B cell (primary cell): ENCODE results near the gene COMMD8. TPM values are rescaled to one million over a fixed set of nuclear protein-coding genes. Genes with fewer than 3 reads are reported as not detected.

Experiments
- ATAC-seq: fragments of 200-7000 bp; cut with Tn5 transposase; one replicate; pipeline ENCODE4 v1.10.0; 2021; ENCODE audit warnings: low read depth, mild to moderate bottlenecking, moderate number of reproducible peaks, moderate library complexity
- CTCF ChIA-PET: fragments of 350-600 bp; sonication (Branson Sonifier 250); formaldehyde crosslinking; loops from one replicate; lab custom pipeline; 2021; ENCODE audit warnings: antibody characterized with exemption, inconsistent platforms; lab: Charles Lee
- POLR2A ChIA-PET: fragments of 350-600 bp; sonication (Branson Sonifier 250); formaldehyde crosslinking; loops from one replicate; lab custom pipeline; 2021; ENCODE audit warnings: antibody characterized with exemption; lab: Charles Lee
- DNase-seq: peaks from one replicate; pipeline ENCODE4 v3.0.0; 2013
- H2AFZ ChIP-seq: 2 replicates; pipeline ENCODE4 v1.6.1; 2012; ENCODE audit warnings: mild to moderate bottlenecking, low read depth, low read length; ENCODE audit not compliant: insufficient read depth, poor library complexity, severe bottlenecking
- H3K27ac ChIP-seq, 2 donors: 1 replicate in 1 of 2; 2 replicates in 1 of 2; pipeline ENCODE4 v1.5.1; 2012 to 2013; ENCODE audit warnings: low read length in 2 of 2, mild to moderate bottlenecking in 2 of 2, moderate library complexity in 1 of 2
- H3K27me3 ChIP-seq, 4 experiments: fragments of 200-600 bp in 1 of 4; sonication (generic) in 1 of 4; replicated peaks in 1 of 4; 1 replicate in 2 of 4; 2 replicates in 2 of 4; pipeline versions ENCODE4 v1.6.1 to v1.7.0; 2013 to 2016; ENCODE audit warnings: low read length in 3 of 4, mild to moderate bottlenecking in 2 of 4, mixed read lengths in 1 of 4, moderate library complexity in 1 of 4; ENCODE audit not compliant: insufficient read depth in 4 of 4, control insufficient read depth in 3 of 4; ENCODE audit errors: control extremely low read depth in 1 of 4
- H3K36me3 ChIP-seq, 2 experiments: replicated peaks in 1 of 2; 1 replicate in 1 of 2; 2 replicates in 1 of 2; pipeline versions ENCODE4 v1.6.1 to v1.7.1; 2013; ENCODE audit warnings: low read length in 1 of 2; ENCODE audit not compliant: insufficient read depth in 2 of 2, control insufficient read depth in 1 of 2; ENCODE audit errors: control extremely low read depth in 1 of 2, extremely low read depth in 1 of 2
- H3K4me1 ChIP-seq, 2 donors: fragments of 200-600 bp in 1 of 2; sonication (generic) in 1 of 2; 1 replicate in 1 of 2; 2 replicates in 1 of 2; pipeline versions ENCODE4 v1.5.1 to v1.6.1; 2013 to 2017; ENCODE audit warnings: low read length in 2 of 2; ENCODE audit not compliant: control insufficient read depth in 2 of 2, insufficient read depth in 2 of 2
- H3K4me2 ChIP-seq: replicated peaks from 2 replicates; pipeline ENCODE3; 2012; ENCODE audit warnings: mild to moderate bottlenecking, low read depth, low read length; ENCODE audit not compliant: poor library complexity, severe bottlenecking
- H3K4me3 ChIP-seq, 5 experiments: fragments of 200-600 bp in 1 of 5; sonication (generic) in 1 of 5; 1 replicate in 3 of 5; 2 replicates in 2 of 5; pipeline versions ENCODE4 v1.5.1 to v1.7.0; 2011 to 2016; ENCODE audit warnings: low read length in 4 of 5, mild to moderate bottlenecking in 4 of 5, low read depth in 2 of 5, control low read depth in 1 of 5, moderate library complexity in 1 of 5; ENCODE audit not compliant: insufficient read depth in 1 of 5; ENCODE audit errors: control extremely low read depth in 1 of 5, extremely low read depth in 1 of 5
- H3K79me2 ChIP-seq: fragments of 200-600 bp; sonication (generic); one replicate; pipeline ENCODE4 v1.6.0; 2016; ENCODE audit warnings: low read length; ENCODE audit not compliant: control insufficient read depth, insufficient read depth
- H3K9ac ChIP-seq: fragments of 200-600 bp; sonication (generic); 2 replicates; pipeline ENCODE4 v1.6.1; 2017; ENCODE audit warnings: mild to moderate bottlenecking, low read length, moderate library complexity
- H3K9me3 ChIP-seq, 3 donors: one replicate each; pipeline versions ENCODE4 v1.6.1 to v1.7.1; 2013; ENCODE audit warnings: low read length in 2 of 3; ENCODE audit not compliant: control insufficient read depth in 2 of 3, insufficient read depth in 1 of 3; ENCODE audit errors: control extremely low read depth in 1 of 3
- H4K20me1 ChIP-seq: 2 replicates; pipeline ENCODE4 v1.6.0; 2012; ENCODE audit warnings: mild to moderate bottlenecking, low read length; ENCODE audit not compliant: insufficient read depth, control insufficient read depth, poor library complexity, severe bottlenecking
- H3K27ac Mint-ChIP-seq: one replicate; pipeline ENCODE4 v1.8.0; 2021; ENCODE audit warnings: mixed read lengths
- H3K27me3 Mint-ChIP-seq: one replicate; pipeline ENCODE4 v1.8.0; 2021; ENCODE audit warnings: mixed read lengths
- H3K4me1 Mint-ChIP-seq: one replicate; pipeline ENCODE4 v1.8.0; 2021; ENCODE audit warnings: mixed read lengths
- H3K4me3 Mint-ChIP-seq: one replicate; pipeline ENCODE4 v1.8.0; 2021; ENCODE audit warnings: mixed read lengths
- H3K9me3 Mint-ChIP-seq: one replicate; pipeline ENCODE4 v1.8.0; 2022; ENCODE audit warnings: mixed read lengths; ENCODE audit not compliant: insufficient read depth
- EZH2 ChIP-seq: IDR thresholded peaks from 2 replicates; pipeline ENCODE4 v1.6.1; 2012; ENCODE audit warnings: borderline replicate concordance, low read depth, mild to moderate bottlenecking, moderate library complexity, low read length; ENCODE audit not compliant: insufficient read depth, poor library complexity, severe bottlenecking
- WGBS: methylation state at CpG from one replicate; pipeline ENCODE4 v1.1.5; 2013; ENCODE audit warnings: missing lambda C conversion rate; ENCODE audit not compliant: insufficient coverage; 5-methylcytosine and 5-hydroxymethylcytosine counted together
- intact Hi-C: fragments of 100-400 bp; cut with micrococcal nuclease; formaldehyde crosslinking; loops from one replicate; pipeline ENCODE4 v1.10.0; 2022
- polyA plus RNA-seq: library from polyadenylated mRNA; depleted of rRNA; stranded (reverse); fragments of >200 nt; gene quantifications from 2 replicates; pipeline ENCODE4 v1.2.3, GENCODE V29; 2012
- total RNA-seq, 2 donors: library from RNA; stranded (reverse); fragments of 120-200 nt in 1 of 2; gene quantifications; 1 replicate in 1 of 2; 2 replicates in 1 of 2; pipeline versions ENCODE4 v1.2.3 to v1.2.4, GENCODE V29; 2013 to 2022
- TF ChIP-seq, protein P1 (sequence below): fragments of 200-600 bp; IDR thresholded peaks from one replicate; pipeline ENCODE4 v1.8.0; 2022; ENCODE audit warnings: antibody characterized with exemption, mild to moderate bottlenecking

Gene COMMD8
- total and polyA plus RNA-seq, 2 donors (not counting 1 experiment from before 2014, with no cell fraction given), result 5.5 to 15.2 TPM

DNA sequence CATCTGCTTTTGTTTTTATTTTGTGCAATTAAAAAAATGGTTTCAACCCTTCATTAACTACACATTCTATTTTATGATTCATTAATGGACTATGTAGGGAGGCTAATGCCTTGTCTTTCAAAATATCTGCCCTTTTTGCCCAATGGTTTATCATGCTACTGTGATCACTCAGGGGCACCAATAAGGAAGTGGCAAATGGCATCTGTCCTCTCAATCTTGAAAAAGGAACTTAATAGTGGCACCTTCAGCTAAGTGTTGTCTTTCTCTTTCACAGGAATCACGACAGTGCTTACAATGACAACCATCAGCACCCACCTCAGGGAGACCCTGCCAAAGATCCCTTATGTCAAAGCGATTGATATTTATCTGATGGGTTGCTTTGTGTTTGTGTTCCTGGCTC is 57.1 kb downstream of the COMMD8 start:
- Histone ChIP-seq H4K20me1 (no peaks in the 10 kb centered on the region), H3K36me3 (no peaks in the 10 kb centered on the region), H3K4me1 (peaks cover 0 to 2% of the 10 kb centered on the region in 2 donors), H3K9me3 (no peaks in the 10 kb centered on the region), H2AFZ (peak overlapping the region; percentile 54), H3K27ac (no peak overlapping the region), H3K4me3 (no peak overlapping the region), H3K4me2 (no peak overlapping the region), H3K9ac (no peak overlapping the region), H3K27me3 (no peaks in the 10 kb centered on the region), H3K79me2 (no peaks in the 10 kb centered on the region)
- ChIA-PET POLR2A (no interaction called here), CTCF (interaction anchor here (1.2 kb wide), 1 partner anchor 77 kb away, joined by 3 read pairs; no protein-coding TSS in a partner anchor)
- DNase-seq (peak; percentile 8), ATAC-seq (no peak)
- H3K4me1 Mint-ChIP-seq, result peaks cover 6% of the 10 kb centered on the region
- H3K9me3 Mint-ChIP-seq, result no peaks in the 10 kb centered on the region
- WGBS, result no CpG with 5 or more reads among the region's 2 CpGs
- intact Hi-C loops, result no loop called here
- H3K27ac Mint-ChIP-seq, result no peak overlapping the region
- H3K27me3 Mint-ChIP-seq, result peaks cover 8% of the 10 kb centered on the region
- TF ChIP-seq EZH2, result no peak
- TF ChIP-seq, protein P1, sequence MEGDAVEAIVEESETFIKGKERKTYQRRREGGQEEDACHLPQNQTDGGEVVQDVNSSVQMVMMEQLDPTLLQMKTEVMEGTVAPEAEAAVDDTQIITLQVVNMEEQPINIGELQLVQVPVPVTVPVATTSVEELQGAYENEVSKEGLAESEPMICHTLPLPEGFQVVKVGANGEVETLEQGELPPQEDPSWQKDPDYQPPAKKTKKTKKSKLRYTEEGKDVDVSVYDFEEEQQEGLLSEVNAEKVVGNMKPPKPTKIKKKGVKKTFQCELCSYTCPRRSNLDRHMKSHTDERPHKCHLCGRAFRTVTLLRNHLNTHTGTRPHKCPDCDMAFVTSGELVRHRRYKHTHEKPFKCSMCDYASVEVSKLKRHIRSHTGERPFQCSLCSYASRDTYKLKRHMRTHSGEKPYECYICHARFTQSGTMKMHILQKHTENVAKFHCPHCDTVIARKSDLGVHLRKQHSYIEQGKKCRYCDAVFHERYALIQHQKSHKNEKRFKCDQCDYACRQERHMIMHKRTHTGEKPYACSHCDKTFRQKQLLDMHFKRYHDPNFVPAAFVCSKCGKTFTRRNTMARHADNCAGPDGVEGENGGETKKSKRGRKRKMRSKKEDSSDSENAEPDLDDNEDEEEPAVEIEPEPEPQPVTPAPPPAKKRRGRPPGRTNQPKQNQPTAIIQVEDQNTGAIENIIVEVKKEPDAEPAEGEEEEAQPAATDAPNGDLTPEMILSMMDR, result no peak
- no peak overlapping the region for H3K4me3 Mint-ChIP-seq

Other genes with a start within 250 kb of the COMMD8 start
- gene ATP10D, start 21.6 kb upstream of the COMMD8 start, total RNA-seq, result 36.2 and 41.8 TPM in 2 replicates
- gene ATP10D, start 21.6 kb upstream of the COMMD8 start, polyA plus RNA-seq, result 16.1 and 40.0 TPM in 2 replicates